Keratinocyte (primary cell): ENCODE data around the gene RRAS. TPM values are rescaled to one million over a fixed set of nuclear protein-coding genes. Genes with fewer than 3 reads are reported as not detected.

Experiments used
- DNase-seq: peaks from one replicate; pipeline ENCODE4 v3.0.0-alpha.2; 2011; ENCODE audit warnings: low read depth, missing footprints, low spot score
- FAIRE-seq: peaks from 2 replicates; lab custom pipeline; 2011; peaks lifted over from hg19 to GRCh38; lab: Jason Lieb, UNC
- H2AFZ ChIP-seq: 2 replicates; pipeline ENCODE4 v1.6.0; 2012; ENCODE audit warnings: low read length, control low read depth, inconsistent platforms; ENCODE audit not compliant: control insufficient read depth
- H3K27ac ChIP-seq: 2 replicates; pipeline ENCODE4 v1.5.1; 2011; ENCODE audit warnings: low read length; ENCODE audit not compliant: control insufficient read depth, insufficient read depth
- H3K27me3 ChIP-seq: 3 replicates; pipeline ENCODE4 v1.6.0; 2011; ENCODE audit warnings: low read length; ENCODE audit not compliant: control insufficient read depth, insufficient read depth; ENCODE audit errors: extremely low read depth
- H3K36me3 ChIP-seq, 2 experiments: 2 replicates in 1 of 2; 3 replicates in 1 of 2; pipeline ENCODE4 v1.5.1; 2011; ENCODE audit warnings: low read length in 2 of 2, mild to moderate bottlenecking in 1 of 2; ENCODE audit not compliant: control insufficient read depth in 2 of 2, insufficient read depth in 2 of 2; ENCODE audit errors: extremely low read depth in 1 of 2
- H3K4me1 ChIP-seq: 3 replicates; pipeline ENCODE4 v1.5.1; 2011; ENCODE audit warnings: low read length; ENCODE audit not compliant: control insufficient read depth, insufficient read depth; ENCODE audit errors: extremely low read depth
- H3K4me2 ChIP-seq: 3 replicates; pipeline ENCODE4 v1.6.0; 2011; ENCODE audit warnings: low read depth, low read length; ENCODE audit not compliant: control insufficient read depth, insufficient read depth; ENCODE audit errors: extremely low read depth
- H3K4me3 ChIP-seq, 3 experiments: fragments of 200-600 bp in 1 of 3; sonication (generic) in 1 of 3; 2 replicates in 2 of 3; 3 replicates in 1 of 3; pipeline ENCODE4 v1.5.1; 2011 to 2016; ENCODE audit warnings: low read length in 3 of 3, mild to moderate bottlenecking in 3 of 3, control low read depth in 2 of 3, inconsistent platforms in 1 of 3, low read depth in 1 of 3, mixed read lengths in 1 of 3, mixed run types in 1 of 3, moderate library complexity in 1 of 3; ENCODE audit not compliant: control insufficient read depth in 2 of 3, insufficient read depth in 2 of 3; ENCODE audit errors: extremely low read depth in 1 of 3
- H3K79me2 ChIP-seq: 2 replicates; pipeline ENCODE4 v1.6.0; 2012; ENCODE audit warnings: low read length; ENCODE audit not compliant: control insufficient read depth, insufficient read depth
- H3K9ac ChIP-seq: 3 replicates; pipeline ENCODE4 v1.6.0; 2011; ENCODE audit warnings: low read length; ENCODE audit not compliant: control insufficient read depth, insufficient read depth; ENCODE audit errors: extremely low read depth
- H3K9me1 ChIP-seq: 3 replicates; pipeline ENCODE4 v1.6.0; 2011; ENCODE audit warnings: low read length; ENCODE audit not compliant: control insufficient read depth, insufficient read depth; ENCODE audit errors: extremely low read depth
- H3K9me3 ChIP-seq: 2 replicates; pipeline ENCODE4 v1.5.1; 2012; ENCODE audit warnings: low read depth, low read length; ENCODE audit not compliant: control insufficient read depth
- H4K20me1 ChIP-seq: 3 replicates; pipeline ENCODE4 v1.6.0; 2011; ENCODE audit warnings: low read length; ENCODE audit not compliant: control insufficient read depth, insufficient read depth; ENCODE audit errors: extremely low read depth
- EZH2 ChIP-seq: IDR thresholded peaks from one replicate; pipeline ENCODE4 v1.6.1; 2012; ENCODE audit warnings: inconsistent platforms, mild to moderate bottlenecking, low read length, moderate library complexity
- dilution Hi-C: fragments of 300-500 bp; cut with MboI; formaldehyde crosslinking; loops from one replicate; pipeline ENCODE4 v1.7.0; 2020; ENCODE audit warnings: low sequenced_read_pairs; ENCODE audit not compliant: extremely low pct_ligation_motif_present
- polyA plus RNA-seq, 5 experiments: library from polyadenylated mRNA; depleted of rRNA in 3 of 5; stranded (reverse) in 3 of 5; stranded (forward) in 1 of 5; unstranded in 1 of 5; fragments of >200 nt; gene quantifications; 1 replicate in 1 of 5; 2 replicates in 3 of 5; 3 replicates in 1 of 5; pipeline versions ENCODE4 v1.2.1 to v1.2.3, GENCODE V29; 2011 to 2012; ENCODE audit warnings: missing spikeins in 2 of 5, low read depth in 1 of 5, low replicate concordance in 1 of 5
- TF ChIP-seq, protein P1 (sequence below), 3 experiments: IDR thresholded peaks in 1 of 3; conservative IDR thresholded peaks in 1 of 3; optimal IDR thresholded peaks in 1 of 3; 2 replicates in 2 of 3; 3 replicates in 1 of 3; pipeline versions ENCODE3 to v1.5.1; 2011; ENCODE audit warnings: low read length in 3 of 3, mild to moderate bottlenecking in 3 of 3, moderate library complexity in 2 of 3, control low read depth in 1 of 3, inconsistent platforms in 1 of 3; ENCODE audit not compliant: insufficient read depth in 2 of 3; ENCODE audit errors: extremely low read depth in 1 of 3

Gene RRAS
- polyA plus RNA-seq, 1 donor (not counting 4 experiments of a cell fraction or from before 2014, with no cell fraction given), result 98.1 TPM

DNA sequence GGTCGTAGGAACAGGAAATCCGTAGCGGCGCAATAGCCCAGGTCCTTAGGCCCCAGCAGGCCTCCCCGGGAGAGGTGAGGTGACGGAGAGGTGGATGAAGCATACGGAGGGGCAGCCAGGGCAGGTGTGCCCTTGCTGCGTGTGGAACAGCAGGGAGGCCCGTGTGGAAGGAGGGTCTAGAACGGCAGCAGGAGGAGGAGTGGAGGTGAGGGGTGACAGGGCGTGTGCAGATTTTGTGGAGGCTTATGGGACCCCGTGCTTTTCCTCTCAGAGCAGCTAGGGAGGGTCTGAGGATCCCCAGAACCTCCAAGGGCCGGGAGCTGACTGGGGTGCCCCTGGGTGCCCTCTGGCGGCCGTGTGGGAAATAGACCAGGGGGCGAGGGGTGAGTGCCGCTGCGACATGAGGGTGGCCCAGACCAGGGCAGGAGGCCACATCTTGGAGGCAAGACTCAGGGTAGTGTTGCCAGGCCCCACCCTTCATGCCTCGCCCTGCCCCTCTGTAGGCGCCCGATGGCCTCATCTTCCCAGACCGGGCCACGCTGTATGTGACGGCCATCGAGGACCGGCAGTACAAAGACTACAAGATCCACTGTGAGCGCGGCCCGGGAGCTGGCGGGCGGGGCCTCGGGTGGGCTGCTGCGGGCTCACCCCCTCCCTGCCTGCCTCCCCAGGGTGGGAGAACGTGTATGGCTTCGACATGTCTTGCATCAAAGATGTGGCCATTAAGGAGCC is 44.5 kb upstream of the RRAS start:
- dilution Hi-C loops, result no loop called here
- FAIRE-seq, result no peak
- no peaks in the 10 kb centered on the region for H3K9me1 ChIP-seq
- TF ChIP-seq, protein P1, sequence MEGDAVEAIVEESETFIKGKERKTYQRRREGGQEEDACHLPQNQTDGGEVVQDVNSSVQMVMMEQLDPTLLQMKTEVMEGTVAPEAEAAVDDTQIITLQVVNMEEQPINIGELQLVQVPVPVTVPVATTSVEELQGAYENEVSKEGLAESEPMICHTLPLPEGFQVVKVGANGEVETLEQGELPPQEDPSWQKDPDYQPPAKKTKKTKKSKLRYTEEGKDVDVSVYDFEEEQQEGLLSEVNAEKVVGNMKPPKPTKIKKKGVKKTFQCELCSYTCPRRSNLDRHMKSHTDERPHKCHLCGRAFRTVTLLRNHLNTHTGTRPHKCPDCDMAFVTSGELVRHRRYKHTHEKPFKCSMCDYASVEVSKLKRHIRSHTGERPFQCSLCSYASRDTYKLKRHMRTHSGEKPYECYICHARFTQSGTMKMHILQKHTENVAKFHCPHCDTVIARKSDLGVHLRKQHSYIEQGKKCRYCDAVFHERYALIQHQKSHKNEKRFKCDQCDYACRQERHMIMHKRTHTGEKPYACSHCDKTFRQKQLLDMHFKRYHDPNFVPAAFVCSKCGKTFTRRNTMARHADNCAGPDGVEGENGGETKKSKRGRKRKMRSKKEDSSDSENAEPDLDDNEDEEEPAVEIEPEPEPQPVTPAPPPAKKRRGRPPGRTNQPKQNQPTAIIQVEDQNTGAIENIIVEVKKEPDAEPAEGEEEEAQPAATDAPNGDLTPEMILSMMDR (optimal IDR thresholded peaks at IDR 0.05 in 1 of 3, IDR thresholded peaks at IDR 0.05 in 1 of 3, conservative IDR thresholded peaks at IDR 0.05 in 1 of 3; ENCODE audit: extremely low read depth in 1 of 3, insufficient read depth in 2 of 3, low read length in 3 of 3), result peak; percentile 49 to 82 (median 64)
- TF ChIP-seq EZH2, result no peak
- peaks cover 12% of the 10 kb centered on the region for H3K4me1 ChIP-seq
- H3K9ac ChIP-seq, result no peak overlapping the region
- H3K27ac ChIP-seq, result no peak overlapping the region
- H3K4me3 ChIP-seq, result no peak overlapping the region
- H3K9me3 ChIP-seq, result no peaks in the 10 kb centered on the region
- no peak overlapping the region for H2AFZ ChIP-seq
- H3K36me3 ChIP-seq, result peaks cover 48 to 51% of the 10 kb centered on the region in 2 experiments
- H3K79me2 ChIP-seq, result peaks cover 30% of the 10 kb centered on the region
- peaks cover 25% of the 10 kb centered on the region for H4K20me1 ChIP-seq
- H3K27me3 ChIP-seq, result no peaks in the 10 kb centered on the region
- no peak for DNase-seq
- no peak overlapping the region for H3K4me2 ChIP-seq

DNA sequence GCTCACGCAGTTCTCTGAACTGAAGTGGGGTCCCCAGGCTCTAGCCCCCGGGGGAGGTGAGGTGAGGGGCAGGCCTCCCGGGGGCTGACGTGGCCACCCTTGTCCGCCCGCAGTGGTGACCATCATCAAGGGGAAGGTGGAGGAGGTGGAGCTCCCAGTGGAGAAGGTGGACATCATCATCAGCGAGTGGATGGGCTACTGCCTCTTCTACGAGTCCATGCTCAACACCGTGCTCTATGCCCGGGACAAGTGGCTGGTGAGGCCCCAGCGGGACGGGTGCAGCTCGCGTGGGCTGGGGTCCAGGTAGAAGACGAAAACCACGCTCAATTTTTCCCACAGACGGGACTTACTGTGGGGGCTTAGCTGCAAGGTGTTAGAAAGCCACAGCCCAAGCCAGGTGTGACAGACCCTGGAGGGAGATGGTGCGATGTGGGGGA is 43.9 kb upstream of the RRAS start:
- H3K27ac ChIP-seq, result no peak overlapping the region
- H3K4me2 ChIP-seq, result no peak overlapping the region
- H3K9ac ChIP-seq, result no peak overlapping the region
- no peak overlapping the region for H3K4me3 ChIP-seq
- TF ChIP-seq, protein P1 (optimal IDR thresholded peaks at IDR 0.05 in 1 of 3, IDR thresholded peaks at IDR 0.05 in 1 of 3, conservative IDR thresholded peaks at IDR 0.05 in 1 of 3; ENCODE audit: extremely low read depth in 1 of 3, insufficient read depth in 2 of 3, low read length in 3 of 3), result no peak
- no peaks in the 10 kb centered on the region for H3K27me3 ChIP-seq
- peaks cover 26% of the 10 kb centered on the region for H4K20me1 ChIP-seq
- dilution Hi-C loops, result no loop called here
- no peak overlapping the region for H2AFZ ChIP-seq
- FAIRE-seq (no peak), DNase-seq (no peak)
- H3K79me2 ChIP-seq, result peaks cover 36% of the 10 kb centered on the region
- peaks cover 15% of the 10 kb centered on the region for H3K4me1 ChIP-seq
- peaks cover 48 to 50% of the 10 kb centered on the region in 2 experiments for H3K36me3 ChIP-seq
- H3K9me1 ChIP-seq, result no peaks in the 10 kb centered on the region
- no peaks in the 10 kb centered on the region for H3K9me3 ChIP-seq
